ENCODE data around the gene ACTR3. TPM values are rescaled to one million over a fixed set of nuclear protein-coding genes. Genes with fewer than 3 reads are reported as not detected.
"Not testable (repeated sequence)": the region's sequence is repeated elsewhere in the genome, so short reads cannot be mapped to it uniquely, and the experiment has no call there.

ACTR3 gene
- total RNA-seq, 1 donor from 2014 or later: 495 TPM

- no peak for FAIRE-seq
- Histone ChIP-seq H2AFZ (ENCODE audit: low read depth, low read length) (no peak overlapping the region), H3K9ac (ENCODE audit: low read length) (no peak overlapping the region)
Measured at GRCh38 chr2:113842919-113843736, 46.8 kb upstream of the ACTR3 start.

GRCh38 chr2:113843737-113844050 is 46.2 kb upstream of the ACTR3 start:
- H3K79me2 ChIP-seq (ENCODE audit: insufficient read depth, low read length); H3K4me1 ChIP-seq (ENCODE audit: insufficient read depth, low read length); H3K36me3 Mint-ChIP-seq (ENCODE audit: low read depth, unreplicated experiment); H3K27ac ChIP-seq (ENCODE audit: low read depth, low read length); H3K9me3 Mint-ChIP-seq (ENCODE audit: unreplicated experiment); H3K27ac Mint-ChIP-seq (ENCODE audit: unreplicated experiment); H2AFZ ChIP-seq (ENCODE audit: low read depth, low read length); H3K9ac ChIP-seq (ENCODE audit: low read length); H3K27me3 ChIP-seq (ENCODE audit: insufficient read depth, low read length); H3K9me3 ChIP-seq (ENCODE audit: insufficient read depth, low read depth, low read length); H3K27me3 Mint-ChIP-seq (ENCODE audit: low read depth, unreplicated experiment); H3K4me3 ChIP-seq (ENCODE audit: insufficient read depth, low read depth, low read length); H3K4me3 Mint-ChIP-seq (ENCODE audit: unreplicated experiment); H3K36me3 ChIP-seq (ENCODE audit: insufficient read depth, low read length); DNase-seq (ENCODE audit: low read depth); H3K4me2 ChIP-seq (ENCODE audit: low read length); H4K20me1 ChIP-seq (ENCODE audit: insufficient read depth, low read length); FAIRE-seq: not testable (repeated sequence)
- H3K4me1 Mint-ChIP-seq (ENCODE audit: low read depth, unreplicated experiment): peaks cover 10% of the 10 kb centered on the region

More at GRCh38 chr2:113842919-113843736, 46.8 kb upstream of the ACTR3 start:
- H3K4me1 ChIP-seq (ENCODE audit: insufficient read depth, low read length): no peaks in the 10 kb centered on the region
- peaks cover 10% of the 10 kb centered on the region for H3K4me1 Mint-ChIP-seq (ENCODE audit: low read depth, unreplicated experiment)
- H3K27ac ChIP-seq (ENCODE audit: low read depth, low read length): no peak overlapping the region
- H3K9me3 ChIP-seq (ENCODE audit: insufficient read depth, low read depth, low read length): no peaks in the 10 kb centered on the region
- H3K9me3 Mint-ChIP-seq (ENCODE audit: unreplicated experiment): peaks cover 3% of the 10 kb centered on the region
- no peaks in the 10 kb centered on the region for H3K27me3 Mint-ChIP-seq (ENCODE audit: low read depth, unreplicated experiment)
- no peaks in the 10 kb centered on the region for H4K20me1 ChIP-seq (ENCODE audit: insufficient read depth, low read length)
- peaks cover 2% of the 10 kb centered on the region for H3K36me3 Mint-ChIP-seq (ENCODE audit: low read depth, unreplicated experiment)
- no peaks in the 10 kb centered on the region for H3K27me3 ChIP-seq (ENCODE audit: insufficient read depth, low read length)
- no peak overlapping the region for H3K4me3 Mint-ChIP-seq (ENCODE audit: unreplicated experiment)
- peak; percentile 55 for DNase-seq (ENCODE audit: low read depth)
- no peaks in the 10 kb centered on the region for H3K36me3 ChIP-seq (ENCODE audit: insufficient read depth, low read length)
- no peaks in the 10 kb centered on the region for H3K79me2 ChIP-seq (ENCODE audit: insufficient read depth, low read length)
- TF ChIP-seq, protein P1, sequence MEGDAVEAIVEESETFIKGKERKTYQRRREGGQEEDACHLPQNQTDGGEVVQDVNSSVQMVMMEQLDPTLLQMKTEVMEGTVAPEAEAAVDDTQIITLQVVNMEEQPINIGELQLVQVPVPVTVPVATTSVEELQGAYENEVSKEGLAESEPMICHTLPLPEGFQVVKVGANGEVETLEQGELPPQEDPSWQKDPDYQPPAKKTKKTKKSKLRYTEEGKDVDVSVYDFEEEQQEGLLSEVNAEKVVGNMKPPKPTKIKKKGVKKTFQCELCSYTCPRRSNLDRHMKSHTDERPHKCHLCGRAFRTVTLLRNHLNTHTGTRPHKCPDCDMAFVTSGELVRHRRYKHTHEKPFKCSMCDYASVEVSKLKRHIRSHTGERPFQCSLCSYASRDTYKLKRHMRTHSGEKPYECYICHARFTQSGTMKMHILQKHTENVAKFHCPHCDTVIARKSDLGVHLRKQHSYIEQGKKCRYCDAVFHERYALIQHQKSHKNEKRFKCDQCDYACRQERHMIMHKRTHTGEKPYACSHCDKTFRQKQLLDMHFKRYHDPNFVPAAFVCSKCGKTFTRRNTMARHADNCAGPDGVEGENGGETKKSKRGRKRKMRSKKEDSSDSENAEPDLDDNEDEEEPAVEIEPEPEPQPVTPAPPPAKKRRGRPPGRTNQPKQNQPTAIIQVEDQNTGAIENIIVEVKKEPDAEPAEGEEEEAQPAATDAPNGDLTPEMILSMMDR (IDR thresholded peaks at IDR 0.05; ENCODE audit: insufficient read depth, low read depth, low read length): no peak
- no peak for TF ChIP-seq EZH2 (IDR thresholded peaks at IDR 0.05; ENCODE audit: insufficient read depth, low read length)
- no peak overlapping the region for H3K27ac Mint-ChIP-seq (ENCODE audit: unreplicated experiment)
- no peak overlapping the region for H3K4me2 ChIP-seq (ENCODE audit: low read length)
- no peak overlapping the region for H3K4me3 ChIP-seq (ENCODE audit: insufficient read depth, low read depth, low read length)

DNA sequence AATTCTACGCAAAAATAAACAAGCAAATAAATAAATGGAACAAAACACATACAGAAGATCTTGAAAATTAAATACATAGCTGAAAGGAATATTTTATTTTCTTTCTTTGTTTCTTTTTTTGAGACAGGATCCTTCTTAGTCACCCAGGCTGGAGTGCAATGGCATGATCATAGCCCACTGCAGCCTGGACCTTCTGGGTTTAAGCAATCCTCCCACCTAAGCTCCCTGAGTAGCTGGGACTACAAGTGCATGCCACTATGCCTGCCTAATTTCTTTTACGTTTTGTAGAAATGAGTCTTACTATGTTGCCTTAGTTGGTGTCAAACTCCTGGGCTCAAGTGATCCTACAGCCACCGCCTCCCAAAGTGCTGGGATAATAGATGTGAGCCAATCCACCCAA is 44.6 kb upstream of the ACTR3 start:
- Histone ChIP-seq H3K9ac (ENCODE audit: low read length) (no peak overlapping the region), H3K27ac (ENCODE audit: low read depth, low read length) (no peak overlapping the region), H3K79me2 (ENCODE audit: insufficient read depth, low read length) (no peaks in the 10 kb centered on the region), H4K20me1 (ENCODE audit: insufficient read depth, low read length) (no peaks in the 10 kb centered on the region), H3K9me3 (ENCODE audit: insufficient read depth, low read depth, low read length) (no peaks in the 10 kb centered on the region), H3K4me2 (ENCODE audit: low read length) (no peak overlapping the region), H3K27me3 (ENCODE audit: insufficient read depth, low read length) (no peaks in the 10 kb centered on the region), H3K4me1 (ENCODE audit: insufficient read depth, low read length) (peaks cover 4% of the 10 kb centered on the region), H2AFZ (ENCODE audit: low read depth, low read length) (no peak overlapping the region), H3K4me3 (ENCODE audit: insufficient read depth, low read depth, low read length) (no peak overlapping the region), H3K36me3 (ENCODE audit: insufficient read depth, low read length) (no peaks in the 10 kb centered on the region)
- Mint-ChIP-seq H3K9me3 (ENCODE audit: unreplicated experiment) (peaks cover 4% of the 10 kb centered on the region), H3K27ac (ENCODE audit: unreplicated experiment) (no peak overlapping the region), H3K27me3 (ENCODE audit: low read depth, unreplicated experiment) (no peaks in the 10 kb centered on the region), H3K4me1 (ENCODE audit: low read depth, unreplicated experiment) (peaks cover 10% of the 10 kb centered on the region), H3K4me3 (ENCODE audit: unreplicated experiment) (no peak overlapping the region), H3K36me3 (ENCODE audit: low read depth, unreplicated experiment) (peaks cover 2% of the 10 kb centered on the region)
- DNase-seq (ENCODE audit: low read depth) (no peak), FAIRE-seq (no peak)
- no peak for TF ChIP-seq EZH2 (IDR thresholded peaks at IDR 0.05; ENCODE audit: insufficient read depth, low read length)

DNA sequence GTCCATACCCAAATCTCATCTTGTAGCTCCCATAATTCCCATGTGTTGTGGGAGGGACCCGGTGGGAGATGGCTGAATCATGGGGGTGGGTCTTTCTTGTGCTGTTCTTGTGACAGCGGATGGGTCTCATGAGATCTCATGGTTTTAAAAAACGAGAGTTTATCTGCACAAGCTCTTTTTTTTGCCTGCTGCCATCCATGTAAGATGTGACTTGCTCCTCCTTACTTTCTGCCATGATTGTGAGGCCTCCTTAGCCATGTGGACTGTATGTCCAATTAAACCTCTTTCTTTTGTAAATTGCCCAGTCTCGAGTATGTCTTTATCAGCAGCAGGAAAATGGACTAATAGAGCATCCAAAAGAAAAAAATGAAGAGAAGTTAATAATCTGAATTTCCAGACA is 44.1 kb upstream of the ACTR3 start:
- not testable (repeated sequence) for H3K9me3 Mint-ChIP-seq (ENCODE audit: unreplicated experiment); H3K9ac ChIP-seq (ENCODE audit: low read length); H3K27ac ChIP-seq (ENCODE audit: low read depth, low read length); H3K27ac Mint-ChIP-seq (ENCODE audit: unreplicated experiment); FAIRE-seq; H3K36me3 Mint-ChIP-seq (ENCODE audit: low read depth, unreplicated experiment); H3K4me3 Mint-ChIP-seq (ENCODE audit: unreplicated experiment); H3K4me3 ChIP-seq (ENCODE audit: insufficient read depth, low read depth, low read length); H3K27me3 Mint-ChIP-seq (ENCODE audit: low read depth, unreplicated experiment); H2AFZ ChIP-seq (ENCODE audit: low read depth, low read length); H3K9me3 ChIP-seq (ENCODE audit: insufficient read depth, low read depth, low read length); H3K4me2 ChIP-seq (ENCODE audit: low read length); H3K36me3 ChIP-seq (ENCODE audit: insufficient read depth, low read length); H3K79me2 ChIP-seq (ENCODE audit: insufficient read depth, low read length); H3K27me3 ChIP-seq (ENCODE audit: insufficient read depth, low read length); DNase-seq (ENCODE audit: low read depth); H3K4me1 ChIP-seq (ENCODE audit: insufficient read depth, low read length); H4K20me1 ChIP-seq (ENCODE audit: insufficient read depth, low read length)
- peaks cover 10% of the 10 kb centered on the region for H3K4me1 Mint-ChIP-seq (ENCODE audit: low read depth, unreplicated experiment)
